Stomach (tissue), 4 donors: ENCODE results near the gene ALPP.

ENCODE experiments used
- CTCF ChIP-seq, 7 experiments: fragments of 450-650 bp in 4 of 7; fragments of 200-600 bp in 3 of 7; sonication (generic) in 3 of 7; IDR thresholded peaks; one replicate each; pipeline ENCODE4 v1.5.1; 2016 to 2019; ENCODE audit warnings: antibody characterized with exemption in 7 of 7, control low read depth in 2 of 7, mild to moderate bottlenecking in 1 of 7
- POLR2A ChIP-seq, 4 donors: fragments of 450-650 bp; IDR thresholded peaks; one replicate each; pipeline ENCODE4 v1.6.1; 2016; ENCODE audit warnings: antibody characterized with exemption in 4 of 4, control low read depth in 2 of 4, mild to moderate bottlenecking in 1 of 4, moderate library complexity in 1 of 4
- POLR2AphosphoS5 ChIP-seq, 3 donors: sonication (generic); formaldehyde crosslinking; IDR thresholded peaks; one replicate each; pipeline ENCODE4 v1.6.1; 2016; ENCODE audit warnings: antibody characterized with exemption in 3 of 3

GRCh38 chr2:232405943-232406510 is 27.5 kb downstream of the ALPP start:
- no peak for TF ChIP-seq POLR2AphosphoS5 (IDR thresholded peaks at IDR 0.05)
- no peak for TF ChIP-seq CTCF (IDR thresholded peaks at IDR 0.05)
- TF ChIP-seq POLR2A (IDR thresholded peaks at IDR 0.05) = no peak
